Measurements from ENCODE around the gene RSPO1.

The RSPO1 gene

GRCh38 chr1:37616330-37616729 is 18.4 kb downstream of the RSPO1 start:
- no peak for TF ChIP-seq ZNF274 (IDR thresholded peaks at IDR 0.05; ENCODE audit: low read depth, low read length)

GRCh38 chr1:37614105-37614504 is 20.6 kb downstream of the RSPO1 start:
- no peak for TF ChIP-seq ZNF274 (IDR thresholded peaks at IDR 0.05; ENCODE audit: low read depth, low read length)
- H3K4me3 ChIP-seq (ENCODE audit: low read length), result no peak overlapping the region

More at GRCh38 chr1:37616330-37616729, 18.4 kb downstream of the RSPO1 start:
- H3K4me3 ChIP-seq (ENCODE audit: low read length), result no peak overlapping the region

GRCh38 chr1:37612186-37612585 is 22.5 kb downstream of the RSPO1 start:
- no peak overlapping the region for H3K4me3 ChIP-seq (ENCODE audit: low read length)
- TF ChIP-seq ZNF274 (IDR thresholded peaks at IDR 0.05; ENCODE audit: low read depth, low read length), result no peak

- H3K4me3 ChIP-seq (ENCODE audit: low read length), result no peak overlapping the region
- no peak for TF ChIP-seq ZNF274 (IDR thresholded peaks at IDR 0.05; ENCODE audit: low read depth, low read length)
These were observed 24.7 kb downstream of the RSPO1 start for GRCh38 chr1:37609994-37610393.

GRCh38 chr1:37609002-37609401 is 25.7 kb downstream of the RSPO1 start:
- no peak for TF ChIP-seq ZNF274 (IDR thresholded peaks at IDR 0.05; ENCODE audit: low read depth, low read length)
- no peak overlapping the region for H3K4me3 ChIP-seq (ENCODE audit: low read length)

GRCh38 chr1:37606481-37607263 is 28.0 kb downstream of the RSPO1 start:
- H3K4me3 ChIP-seq (ENCODE audit: low read length), result no peak overlapping the region
- no peak for TF ChIP-seq ZNF274 (IDR thresholded peaks at IDR 0.05; ENCODE audit: low read depth, low read length)

- TF ChIP-seq ZNF274 (IDR thresholded peaks at IDR 0.05; ENCODE audit: low read depth, low read length), result no peak
These were observed 28.8 kb downstream of the RSPO1 start for GRCh38 chr1:37605806-37606474.

GRCh38 chr1:37605061-37605650 is 29.5 kb downstream of the RSPO1 start:
- TF ChIP-seq ZNF274 (IDR thresholded peaks at IDR 0.05; ENCODE audit: low read depth, low read length), result no peak
- H3K4me3 ChIP-seq (ENCODE audit: low read length), result no peak overlapping the region

More at GRCh38 chr1:37605806-37606474, 28.8 kb downstream of the RSPO1 start:
- no peak overlapping the region for H3K4me3 ChIP-seq (ENCODE audit: low read length)

GRCh38 chr1:37602750-37603694 is 31.7 kb downstream of the RSPO1 start:
- no peak for TF ChIP-seq ZNF274 (IDR thresholded peaks at IDR 0.05; ENCODE audit: low read depth, low read length)
- H3K4me3 ChIP-seq (ENCODE audit: low read length), result no peak overlapping the region

- no peak overlapping the region for H3K4me3 ChIP-seq (ENCODE audit: low read length)
- no peak for TF ChIP-seq ZNF274 (IDR thresholded peaks at IDR 0.05; ENCODE audit: low read depth, low read length)
These were observed 33.3 kb downstream of the RSPO1 start for GRCh38 chr1:37601441-37601840.

- no peak overlapping the region for H3K4me3 ChIP-seq (ENCODE audit: low read length)
- no peak for TF ChIP-seq ZNF274 (IDR thresholded peaks at IDR 0.05; ENCODE audit: low read depth, low read length)
These were observed 34.8 kb downstream of the RSPO1 start for GRCh38 chr1:37599940-37600339.

GRCh38 chr1:37596182-37596667 is 38.5 kb downstream of the RSPO1 start:
- H3K4me3 ChIP-seq (ENCODE audit: low read length), result peak overlapping the region; percentile 65; the same call in 1 of the 2 replicates
- no peak for TF ChIP-seq ZNF274 (IDR thresholded peaks at IDR 0.05; ENCODE audit: low read depth, low read length)

GRCh38 chr1:37595440-37596181 is 39.1 kb downstream of the RSPO1 start, which contains the start of gene GNL2:
TSS of gene GNL2 (minus strand) at chr1:37595937. CDS start at chr1:37595822, 115 bp downstream.
- peak within 1 kb of the TSS; percentile 92 for H3K4me3 ChIP-seq (ENCODE audit: low read length)

More at GRCh38 chr1:37595440-37596181, 39.1 kb downstream of the RSPO1 start, which contains the start of gene GNL2:
- no peak for TF ChIP-seq ZNF274 (IDR thresholded peaks at IDR 0.05; ENCODE audit: low read depth, low read length)
